OCI-M2 (cell line): ENCODE measurements around the gene TNFRSF4.

ENCODE experiments used
- DNase-seq: peaks from one replicate; lab custom pipeline; 2025; ENCODE audit not compliant: unreplicated experiment; lab: John Stamatoyannopoulos, UW

TNFRSF4 gene

GRCh38 chr1:1245817-1246576 lies 32.0 kb upstream of the TNFRSF4 start:
- DNase-seq = no peak

- DNase-seq = no peak
Observed at GRCh38 chr1:1245178-1245816, 31.3 kb upstream of the TNFRSF4 start.

- DNase-seq = no peak
Observed at GRCh38 chr1:1244192-1244811, 30.3 kb upstream of the TNFRSF4 start.

- no peak for DNase-seq
Observed at GRCh38 chr1:1243807-1244191, 29.8 kb upstream of the TNFRSF4 start.

- DNase-seq = no peak
Observed at GRCh38 chr1:1243266-1243660, 29.3 kb upstream of the TNFRSF4 start.

- no peak for DNase-seq
Observed at GRCh38 chr1:1242461-1243265, 28.7 kb upstream of the TNFRSF4 start.

- DNase-seq = no peak
Observed at GRCh38 chr1:1241588-1242219, 27.8 kb upstream of the TNFRSF4 start.

GRCh38 chr1:1240822-1241587 lies 27.1 kb upstream of the TNFRSF4 start:
- DNase-seq = no peak

GRCh38 chr1:1240348-1240732 lies 26.4 kb upstream of the TNFRSF4 start:
- DNase-seq = no peak

- no peak for DNase-seq
Observed at GRCh38 chr1:1239614-1240347, 25.8 kb upstream of the TNFRSF4 start.

- DNase-seq = no peak
Observed at GRCh38 chr1:1239227-1239613, 25.3 kb upstream of the TNFRSF4 start.

GRCh38 chr1:1238702-1239178 lies 24.8 kb upstream of the TNFRSF4 start:
- no peak for DNase-seq

- no peak for DNase-seq
Observed at GRCh38 chr1:1237874-1238701, 24.1 kb upstream of the TNFRSF4 start.

GRCh38 chr1:1236945-1237873 lies 23.3 kb upstream of the TNFRSF4 start:
- DNase-seq = no peak

- no peak for DNase-seq
Observed at GRCh38 chr1:1236176-1236763, 22.3 kb upstream of the TNFRSF4 start.

GRCh38 chr1:1235016-1235744 lies 21.2 kb upstream of the TNFRSF4 start:
- no peak for DNase-seq
